Measurements from ENCODE around the gene CD247. TPM values are rescaled to one million over a fixed set of nuclear protein-coding genes. Genes with fewer than 3 reads are reported as not detected.

Gene CD247
- total and polyA plus RNA-seq, 9 of the 15 experiments (the other 6 are each of a cell fraction or from before 2014, with no cell fraction given) = 0.08 to 0.42 (median 0.28) TPM; not detected in 5

- no peak for TF ChIP-seq E2F8 (IDR thresholded peaks at IDR 0.05; ENCODE audit: low read depth, partially characterized antibody)
Measured at GRCh38 chr1:167553136-167554027, 35.1 kb upstream of the CD247 start, which contains the start of gene CREG1 (continued).

DNA sequence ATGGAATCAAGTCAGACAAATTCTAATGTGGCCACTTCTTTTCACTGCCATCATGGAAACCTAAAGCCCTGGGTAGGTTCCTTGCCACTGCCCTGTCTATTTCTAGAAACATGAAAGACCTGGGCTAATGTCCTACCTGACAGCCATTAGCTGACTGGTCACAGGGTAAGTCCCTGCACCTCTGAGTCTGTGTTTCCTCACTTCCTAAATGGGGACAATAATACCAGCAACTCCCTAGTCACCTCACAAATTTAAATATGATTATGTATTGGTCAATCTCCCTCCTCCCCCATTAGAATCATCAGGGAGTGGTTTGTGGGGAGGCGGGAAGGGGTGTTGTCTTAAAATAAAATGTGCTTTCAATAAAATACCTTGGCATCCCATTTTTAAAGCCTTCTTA, 33.0 kb upstream of the CD247 start:
- peaks cover 30 to 56% of the 10 kb centered on the region in 2 experiments for H3K4me1 ChIP-seq (replicated peaks in 1 of 2; ENCODE audit: control insufficient read depth in 2 of 2, insufficient read depth in 2 of 2, low read length in 2 of 2)
- peaks cover 66% of the 10 kb centered on the region for H3K79me2 ChIP-seq (ENCODE audit: control insufficient read depth, insufficient read depth, low read length)
- intact Hi-C loops (cut with micrococcal nuclease) (loop anchor here (5.0 kb wide), 2 partner anchors 316 to 386 kb away; partner anchors contain the start of genes DCAF6 and MPC2), in situ Hi-C loops (cut with MboI) (no loop called here)
- peak overlapping the region; percentile 94 for H3K27ac ChIP-seq (ENCODE audit: extremely low read depth, low read depth, low read length)
- H3K4me3 ChIP-seq = peak overlapping the region; percentile 73
- WGBS (ENCODE audit: insufficient coverage, low coverage, missing lambda C conversion rate) = 18% methylated on average over 1 of the region's 1 CpG
- peak; percentile 3; the same call in 2 of the 3 replicates for ATAC-seq
- peaks cover 5% of the 10 kb centered on the region; the same call in 1 of the 2 replicates for H4K20me1 ChIP-seq (replicated peaks; ENCODE audit: control insufficient read depth, insufficient read depth, low read length)
- ChIA-PET POLR2A (interaction anchor here (0.6 to 6.5 kb wide), 8 partner anchors 9 to 127 kb away, joined by 3 to 71 read pairs (median 3); no protein-coding TSS in a partner anchor), CTCF (ENCODE audit: low intra/inter-chr PET ratio) (no interaction called here)
- H3K27me3 ChIP-seq (ENCODE audit: control insufficient read depth in 2 of 2, insufficient read depth in 2 of 2, low read length in 2 of 2) = no peaks in the 10 kb centered on the region
- H3K9me3 ChIP-seq (replicated peaks; ENCODE audit: control insufficient read depth, insufficient read depth, low read depth, low read length) = no peaks in the 10 kb centered on the region
- peaks cover 36% of the 10 kb centered on the region for H3K36me3 ChIP-seq (ENCODE audit: control insufficient read depth, insufficient read depth, low read length)
- FAIRE-seq = no peak
- 0 out of 2 replicates have a peak overlapping the region, but pooled peaks have one; percentile 10 for H2AFZ ChIP-seq (ENCODE audit: low read depth, low read length)
- DNase-seq (ENCODE audit: extremely low read depth in 1 of 4, low spot score in 3 of 4) = peak in 2 of 4 experiments; percentile 51 to 62
- peak overlapping the region; percentile 3 to 63; a peak in 3 of 4 replicates for H3K9ac ChIP-seq (ENCODE audit: insufficient read depth in 1 of 2, low read depth in 2 of 2, low read length in 2 of 2)
- peak overlapping the region; percentile 86 for H3K4me2 ChIP-seq (ENCODE audit: insufficient read depth, low read length)
- H3K9me1 ChIP-seq (ENCODE audit: control insufficient read depth, insufficient read depth, low read length) = no peaks in the 10 kb centered on the region
- no TSS peak for BruUV-seq (replicated peaks)
- 0 out of 2 replicates have a peak, but pooled peaks have one; percentile 7 for TF ChIP-seq THRAP3 (IDR thresholded peaks at IDR 0.05; ENCODE audit: borderline replicate concordance)
- TF ChIP-seq CEBPG (CRISPR knock-in tag; IDR thresholded peaks at IDR 0.05) = 0 out of 2 replicates have a peak, but pooled peaks have one; percentile 46
- TF ChIP-seq CEBPG (tag; conservative IDR thresholded peaks at IDR 0.05 in 1 of 2, IDR thresholded peaks at IDR 0.05 in 1 of 2) = no peak
- TF ChIP-seq HNRNPL (IDR thresholded peaks at IDR 0.05; ENCODE audit: low read depth, low read length) = no peak
- 0 out of 4 replicates have a peak, but pooled peaks of 1 of the 2 experiments have one; percentile 12 for TF ChIP-seq FOXK2 (conservative IDR thresholded peaks at IDR 0.05 in 1 of 2, IDR thresholded peaks at IDR 0.05 in 1 of 2; ENCODE audit: low read depth in 2 of 2)
- TF ChIP-seq NUFIP1 (IDR thresholded peaks at IDR 0.05; ENCODE audit: partially characterized antibody) = no peak
- TF ChIP-seq, protein P1, sequence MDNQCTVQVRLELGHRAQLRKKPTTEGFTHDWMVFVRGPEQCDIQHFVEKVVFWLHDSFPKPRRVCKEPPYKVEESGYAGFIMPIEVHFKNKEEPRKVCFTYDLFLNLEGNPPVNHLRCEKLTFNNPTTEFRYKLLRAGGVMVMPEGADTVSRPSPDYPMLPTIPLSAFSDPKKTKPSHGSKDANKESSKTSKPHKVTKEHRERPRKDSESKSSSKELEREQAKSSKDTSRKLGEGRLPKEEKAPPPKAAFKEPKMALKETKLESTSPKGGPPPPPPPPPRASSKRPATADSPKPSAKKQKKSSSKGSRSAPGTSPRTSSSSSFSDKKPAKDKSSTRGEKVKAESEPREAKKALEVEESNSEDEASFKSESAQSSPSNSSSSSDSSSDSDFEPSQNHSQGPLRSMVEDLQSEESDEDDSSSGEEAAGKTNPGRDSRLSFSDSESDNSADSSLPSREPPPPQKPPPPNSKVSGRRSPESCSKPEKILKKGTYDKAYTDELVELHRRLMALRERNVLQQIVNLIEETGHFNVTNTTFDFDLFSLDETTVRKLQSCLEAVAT (IDR thresholded peaks at IDR 0.05) = peak in 1 of 2 experiments; percentile 32; a peak in 1 of 4 replicates
- TF ChIP-seq AFF1 (IDR thresholded peaks at IDR 0.05; ENCODE audit: low read depth in 1 of 2, partially characterized antibody in 2 of 2) = no peak
